ENCODE measurements around the gene ZSWIM4. TPM values are rescaled to one million over a fixed set of nuclear protein-coding genes. Genes with fewer than 3 reads are reported as not detected.
A peak's percentile ranks its signal among the peaks of the same experiment; 100 is the strongest.

ZSWIM4 gene
- total and polyA plus RNA-seq, 9 donors = 1.5 to 6.1 (median 4.5) TPM

- H3K4me1 ChIP-seq (ENCODE audit: control insufficient read depth, insufficient read depth, low read length) = peaks cover 72% of the 10 kb centered on the region
- under 1% methylated on average over 82 of the region's 95 CpGs for WGBS (ENCODE audit: insufficient coverage)
- peaks cover 13% of the 10 kb centered on the region for H3K36me3 ChIP-seq (ENCODE audit: control insufficient read depth, insufficient read depth, low read length)
- H3K9me3 ChIP-seq (replicated peaks; ENCODE audit: control insufficient read depth, low read depth, low read length) = no peaks in the 10 kb centered on the region
- peak overlapping the region; percentile 87 for H3K4me3 ChIP-seq (ENCODE audit: low read length)
- H3K27ac ChIP-seq (ENCODE audit: low read length) = peak overlapping the region; percentile 98
- peak; percentile 95 for DNase-seq
- no peaks in the 10 kb centered on the region for H3K27me3 ChIP-seq (ENCODE audit: control insufficient read depth, insufficient read depth, low read length)
These were observed 47.3 kb downstream of the ZSWIM4 start for GRCh38 chr19:13842291-13843103.

GRCh38 chr19:13843104-13843921 lies 48.1 kb downstream of the ZSWIM4 start:
- Histone ChIP-seq H3K9me3 (replicated peaks; ENCODE audit: control insufficient read depth, low read depth, low read length) (no peaks in the 10 kb centered on the region), H3K27me3 (ENCODE audit: control insufficient read depth, insufficient read depth, low read length) (no peaks in the 10 kb centered on the region), H3K4me3 (ENCODE audit: low read length) (peak overlapping the region; percentile 56), H3K27ac (ENCODE audit: low read length) (peak overlapping the region; percentile 97), H3K36me3 (ENCODE audit: control insufficient read depth, insufficient read depth, low read length) (peaks cover 10% of the 10 kb centered on the region), H3K4me1 (ENCODE audit: control insufficient read depth, insufficient read depth, low read length) (peaks cover 74% of the 10 kb centered on the region)
- DNase-seq = peak; percentile 71
- 14% methylated on average over 18 of the region's 24 CpGs for WGBS (ENCODE audit: insufficient coverage)

GRCh38 chr19:13844130-13844631 lies 48.9 kb downstream of the ZSWIM4 start:
- Histone ChIP-seq H3K9me3 (replicated peaks; ENCODE audit: control insufficient read depth, low read depth, low read length) (no peaks in the 10 kb centered on the region), H3K27me3 (ENCODE audit: control insufficient read depth, insufficient read depth, low read length) (no peaks in the 10 kb centered on the region), H3K36me3 (ENCODE audit: control insufficient read depth, insufficient read depth, low read length) (peaks cover 5% of the 10 kb centered on the region), H3K4me1 (ENCODE audit: control insufficient read depth, insufficient read depth, low read length) (peaks cover 72% of the 10 kb centered on the region), H3K27ac (ENCODE audit: low read length) (peak overlapping the region; percentile 97), H3K4me3 (ENCODE audit: low read length) (no peak overlapping the region)
- WGBS (ENCODE audit: insufficient coverage) = no CpG with 5 or more reads among the region's 7 CpGs
- peak; percentile 38 for DNase-seq

GRCh38 chr19:13846557-13847406 lies 51.5 kb downstream of the ZSWIM4 start:
- peaks cover 72% of the 10 kb centered on the region for H3K4me1 ChIP-seq (ENCODE audit: control insufficient read depth, insufficient read depth, low read length)
- H3K4me3 ChIP-seq (ENCODE audit: low read length) = peak overlapping the region; percentile 51
- no peaks in the 10 kb centered on the region for H3K36me3 ChIP-seq (ENCODE audit: control insufficient read depth, insufficient read depth, low read length)
- peak overlapping the region; percentile 95 for H3K27ac ChIP-seq (ENCODE audit: low read length)
- 10% methylated on average over 13 of the region's 23 CpGs for WGBS (ENCODE audit: insufficient coverage)
- peak; percentile 98 for DNase-seq
- no peaks in the 10 kb centered on the region for H3K9me3 ChIP-seq (replicated peaks; ENCODE audit: control insufficient read depth, low read depth, low read length)
- H3K27me3 ChIP-seq (ENCODE audit: control insufficient read depth, insufficient read depth, low read length) = no peaks in the 10 kb centered on the region

- 0% methylated on average over 13 of the region's 47 CpGs for WGBS (ENCODE audit: insufficient coverage)
These were observed 52.4 kb downstream of the ZSWIM4 start for GRCh38 chr19:13847407-13848339.

GRCh38 chr19:13848340-13848677 lies 53.1 kb downstream of the ZSWIM4 start:
- no peaks in the 10 kb centered on the region for H3K9me3 ChIP-seq (replicated peaks; ENCODE audit: control insufficient read depth, low read depth, low read length)

More at GRCh38 chr19:13847407-13848339, 52.4 kb downstream of the ZSWIM4 start:
- Histone ChIP-seq H3K27ac (ENCODE audit: low read length) (peak overlapping the region; percentile 95), H3K27me3 (ENCODE audit: control insufficient read depth, insufficient read depth, low read length) (no peaks in the 10 kb centered on the region), H3K4me1 (ENCODE audit: control insufficient read depth, insufficient read depth, low read length) (peaks cover 74% of the 10 kb centered on the region), H3K9me3 (replicated peaks; ENCODE audit: control insufficient read depth, low read depth, low read length) (no peaks in the 10 kb centered on the region), H3K4me3 (ENCODE audit: low read length) (peak overlapping the region; percentile 51), H3K36me3 (ENCODE audit: control insufficient read depth, insufficient read depth, low read length) (no peaks in the 10 kb centered on the region)
- peak; percentile 99 for DNase-seq

GRCh38 chr19:13848798-13849676 lies 53.8 kb downstream of the ZSWIM4 start:
- DNase-seq = peak; percentile 62
- H3K4me1 ChIP-seq (ENCODE audit: control insufficient read depth, insufficient read depth, low read length) = peaks cover 62% of the 10 kb centered on the region
- WGBS (ENCODE audit: insufficient coverage) = 51% methylated on average over 13 of the region's 16 CpGs

More at GRCh38 chr19:13848340-13848677, 53.1 kb downstream of the ZSWIM4 start:
- DNase-seq = no peak
- Histone ChIP-seq H3K27ac (ENCODE audit: low read length) (peak overlapping the region; percentile 95), H3K4me3 (ENCODE audit: low read length) (no peak overlapping the region), H3K4me1 (ENCODE audit: control insufficient read depth, insufficient read depth, low read length) (peaks cover 69% of the 10 kb centered on the region), H3K36me3 (ENCODE audit: control insufficient read depth, insufficient read depth, low read length) (no peaks in the 10 kb centered on the region), H3K27me3 (ENCODE audit: control insufficient read depth, insufficient read depth, low read length) (no peaks in the 10 kb centered on the region)
- no CpG with 5 or more reads among the region's 4 CpGs for WGBS (ENCODE audit: insufficient coverage)

GRCh38 chr19:13849991-13850909 lies 55.0 kb downstream of the ZSWIM4 start:
- Histone ChIP-seq H3K4me3 (ENCODE audit: low read length) (peak overlapping the region; percentile 27), H3K27ac (ENCODE audit: low read length) (peak overlapping the region; percentile 97), H3K9me3 (replicated peaks; ENCODE audit: control insufficient read depth, low read depth, low read length) (no peaks in the 10 kb centered on the region), H3K36me3 (ENCODE audit: control insufficient read depth, insufficient read depth, low read length) (no peaks in the 10 kb centered on the region), H3K4me1 (ENCODE audit: control insufficient read depth, insufficient read depth, low read length) (peaks cover 57% of the 10 kb centered on the region), H3K27me3 (ENCODE audit: control insufficient read depth, insufficient read depth, low read length) (no peaks in the 10 kb centered on the region)
- DNase-seq = peak; percentile 92
- WGBS (ENCODE audit: insufficient coverage) = 2% methylated on average over 52 of the region's 66 CpGs

More at GRCh38 chr19:13848798-13849676, 53.8 kb downstream of the ZSWIM4 start:
- H3K4me3 ChIP-seq (ENCODE audit: low read length) = no peak overlapping the region
- no peaks in the 10 kb centered on the region for H3K9me3 ChIP-seq (replicated peaks; ENCODE audit: control insufficient read depth, low read depth, low read length)
- H3K27ac ChIP-seq (ENCODE audit: low read length) = peak overlapping the region; percentile 95
- H3K36me3 ChIP-seq (ENCODE audit: control insufficient read depth, insufficient read depth, low read length) = no peaks in the 10 kb centered on the region
- H3K27me3 ChIP-seq (ENCODE audit: control insufficient read depth, insufficient read depth, low read length) = no peaks in the 10 kb centered on the region

Data from muscle of leg (tissue), 11 donors.